GM12878 (cell line): Measurements from ENCODE around the gene DRAP1. TPM values are rescaled to one million over a fixed set of nuclear protein-coding genes. Genes with fewer than 3 reads are reported as not detected.

Experiments
- ATAC-seq: fragments of 200-7000 bp; cut with Tn5 transposase; 3 replicates; pipeline ENCODE4 v1.9.1; 2020; ENCODE audit warnings: mild to moderate bottlenecking, moderate library complexity
- BruUV-seq: library from RNA; stranded (reverse); fragments of 400-500 nt; replicated peaks from 2 replicates; lab custom pipeline; 2021; lab: Mats Ljungman, UMichigan
- CTCF ChIA-PET: fragments of 300-600 bp; sonication (Branson Sonifier 250); formaldehyde crosslinking; extraction: SDS; loops from one replicate; lab custom pipeline; 2021; ENCODE audit warnings: inconsistent platforms; lab: Yijun Ruan, JAX
- POLR2A ChIA-PET: fragments of 350-600 bp; formaldehyde crosslinking; extraction: SDS; loops from one replicate; lab custom pipeline; 2021; ENCODE audit warnings: inconsistent platforms; lab: Charles Lee
- RAD21 ChIA-PET: fragments of 300-600 bp; sonication (Branson Sonifier 250); formaldehyde crosslinking; loops from one replicate; lab custom pipeline; 2023; ENCODE audit warnings: antibody characterized with exemption; ENCODE audit not compliant: unreplicated experiment; lab: Charles Lee
- SMC1A ChIA-PET: fragments of 300-600 bp; sonication (Branson Sonifier 250); formaldehyde crosslinking; loops from one replicate; lab custom pipeline; 2023; ENCODE audit not compliant: unreplicated experiment, uncharacterized antibody; lab: Charles Lee
- DNase-seq: peaks from one replicate; pipeline ENCODE4 v3.0.0-alpha.2; 2011; ENCODE audit warnings: low read depth, low spot score
- FAIRE-seq: peaks from 3 replicates; lab custom pipeline; 2011; peaks lifted over from hg19 to GRCh38; lab: Jason Lieb, UNC
- H2AFZ ChIP-seq: 2 replicates; pipeline ENCODE4 v1.6.0; 2011; ENCODE audit warnings: low read depth, low read length, control low read depth; ENCODE audit not compliant: control insufficient read depth
- H3K27ac ChIP-seq: 2 replicates; pipeline ENCODE4 v1.5.1; 2011; ENCODE audit warnings: control low read depth; ENCODE audit not compliant: control insufficient read depth, insufficient read depth
- H3K27me3 ChIP-seq, 2 experiments: replicated peaks in 1 of 2; 2 replicates each; pipeline versions ENCODE4 v1.6.0 to v1.6.1; 2011; ENCODE audit warnings: low read length in 1 of 2; ENCODE audit not compliant: control insufficient read depth in 2 of 2, insufficient read depth in 2 of 2
- H3K36me3 ChIP-seq, 2 experiments: 2 replicates each; pipeline ENCODE4 v1.5.1; 2011; ENCODE audit warnings: low read length in 1 of 2; ENCODE audit not compliant: control insufficient read depth in 2 of 2, insufficient read depth in 2 of 2
- H3K4me1 ChIP-seq: 2 replicates; pipeline ENCODE4 v1.6.1; 2011; ENCODE audit warnings: mild to moderate bottlenecking, low read length, moderate library complexity, mixed read lengths; ENCODE audit not compliant: control insufficient read depth, insufficient read depth
- H3K4me2 ChIP-seq: 2 replicates; pipeline ENCODE4 v1.6.0; 2011; ENCODE audit warnings: control low read depth; ENCODE audit not compliant: control insufficient read depth, insufficient read depth
- H3K4me3 ChIP-seq: fragments of 200-600 bp; sonication (generic); 2 replicates; pipeline ENCODE4 v1.5.1; 2016
- H3K79me2 ChIP-seq: 2 replicates; pipeline ENCODE4 v1.6.0; 2011; ENCODE audit warnings: low read length; ENCODE audit not compliant: control insufficient read depth, insufficient read depth
- H3K9ac ChIP-seq: 2 replicates; pipeline ENCODE4 v1.8.0; 2011; ENCODE audit warnings: low read length, control low read depth, mixed read lengths; ENCODE audit not compliant: control insufficient read depth, insufficient read depth
- H3K9me3 ChIP-seq: replicated peaks from 3 replicates; pipeline ENCODE4 v1.5.1; 2011; ENCODE audit warnings: mild to moderate bottlenecking, low read length; ENCODE audit not compliant: control insufficient read depth, insufficient read depth
- H4K20me1 ChIP-seq: 2 replicates; pipeline ENCODE4 v1.6.0; 2011; ENCODE audit not compliant: control insufficient read depth, insufficient read depth
- WGBS: methylation state at CpG from one replicate; pipeline ENCODE4 v1.1.6; 2016; ENCODE audit warnings: low lambda C conversion rate; ENCODE audit not compliant: insufficient replicate concordance, insufficient coverage; ENCODE audit errors: missing lambda C conversion rate; 5-methylcytosine and 5-hydroxymethylcytosine counted together
- in situ Hi-C: fragments of 300-500 bp; cut with MboI; formaldehyde crosslinking; loops from 9 replicates; pipeline ENCODE4 v1.14.3; 2018; ENCODE audit warnings: mixed read lengths
- intact Hi-C: fragments of 100-400 bp; cut with micrococcal nuclease; formaldehyde crosslinking; loops from one replicate; pipeline ENCODE4 v1.14.2; 2022; ENCODE audit not compliant: unreplicated experiment
- polyA plus RNA-seq, 11 experiments: library from polyadenylated mRNA; depleted of rRNA in 4 of 11; unstranded in 6 of 11; stranded (reverse) in 5 of 11; fragments of >200 nt; fragmentation: Nextera tagmentation in 4 of 11; fragmentation: Illumina TruSeq in 1 of 11; extraction: Ambion mirVana in 4 of 11; extraction: Trizol in 1 of 11; gene quantifications; 1 replicate in 1 of 11; 2 replicates in 10 of 11; pipeline versions ENCODE4 v1.2.1 to v1.2.3, GENCODE V29; 2011 to 2016; ENCODE audit warnings: inconsistent platforms in 2 of 11, missing spikeins in 2 of 11, low read depth in 1 of 11
- total RNA-seq, 4 experiments: library from RNA; depleted of rRNA in 3 of 4; stranded (reverse); fragments of >200 nt in 3 of 4; fragmentation: Illumina TruSeq in 1 of 4; extraction: Trizol in 1 of 4; gene quantifications; 2 replicates each; pipeline versions ENCODE4 v1.2.1 to v1.2.3, GENCODE V29; 2013 to 2021
- TF ChIP-seq, protein P1 (sequence below): fragments of 450-650 bp; formaldehyde crosslinking; IDR thresholded peaks from 2 replicates; pipeline ENCODE4 v1.5.0; 2022; ENCODE audit warnings: mild to moderate bottlenecking, missing genetic modification characterization
- TF ChIP-seq, protein P2 (sequence below): fragments of 150-350 bp; IDR thresholded peaks from 2 replicates; pipeline ENCODE4 v1.6.1; 2014; ENCODE audit warnings: mild to moderate bottlenecking, low read depth, low read length

DRAP1 gene
- total and polyA plus RNA-seq, 10 of the 15 experiments (the other 5 are each of a cell fraction or from before 2014, with no cell fraction given), result 9.4 to 163 (median 114) TPM

DNA sequence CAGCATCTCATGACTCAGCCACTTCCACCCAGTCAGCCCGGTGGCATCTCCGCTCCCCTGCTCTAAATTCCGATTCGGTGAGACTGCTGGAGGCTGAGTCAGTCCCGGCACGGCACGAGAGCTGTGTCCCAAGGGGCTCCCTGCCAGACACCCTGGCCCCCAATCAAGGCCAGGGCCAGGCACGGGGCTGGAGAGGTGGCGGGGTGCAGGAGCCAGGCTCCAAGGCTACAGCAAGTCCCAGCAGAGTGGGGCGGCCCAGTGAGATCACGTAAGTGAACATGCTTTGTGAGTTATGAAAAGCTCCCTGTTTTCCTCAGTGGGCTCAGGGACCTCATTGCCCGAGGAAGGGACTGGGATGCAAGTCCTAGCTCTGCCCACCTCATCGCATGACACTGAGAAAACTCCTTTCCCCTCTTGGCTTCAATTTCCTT, 3.4 kb upstream of the DRAP1 start:
- no peak overlapping the region for H3K27ac ChIP-seq
- POLR2A ChIA-PET, result interaction anchor here (2.3 kb wide), 1 partner anchor 56 kb away, joined by 7 read pairs; the partner anchor contains the start of gene MUS81
- H3K4me1 ChIP-seq, result peaks cover 40% of the 10 kb centered on the region
- no peaks in the 10 kb centered on the region for H3K27me3 ChIP-seq
- WGBS, result 53% methylated on average over 13 of the region's 13 CpGs
- H4K20me1 ChIP-seq, result no peaks in the 10 kb centered on the region
- intact Hi-C loops, result no loop called here
- CTCF ChIA-PET, result interaction anchor here (1.1 to 1.9 kb wide), 2 partner anchors 25 to 27 kb away, joined by 3 to 5 read pairs; partner anchors contain the start of gene CCDC85B
- TF ChIP-seq, protein P1, sequence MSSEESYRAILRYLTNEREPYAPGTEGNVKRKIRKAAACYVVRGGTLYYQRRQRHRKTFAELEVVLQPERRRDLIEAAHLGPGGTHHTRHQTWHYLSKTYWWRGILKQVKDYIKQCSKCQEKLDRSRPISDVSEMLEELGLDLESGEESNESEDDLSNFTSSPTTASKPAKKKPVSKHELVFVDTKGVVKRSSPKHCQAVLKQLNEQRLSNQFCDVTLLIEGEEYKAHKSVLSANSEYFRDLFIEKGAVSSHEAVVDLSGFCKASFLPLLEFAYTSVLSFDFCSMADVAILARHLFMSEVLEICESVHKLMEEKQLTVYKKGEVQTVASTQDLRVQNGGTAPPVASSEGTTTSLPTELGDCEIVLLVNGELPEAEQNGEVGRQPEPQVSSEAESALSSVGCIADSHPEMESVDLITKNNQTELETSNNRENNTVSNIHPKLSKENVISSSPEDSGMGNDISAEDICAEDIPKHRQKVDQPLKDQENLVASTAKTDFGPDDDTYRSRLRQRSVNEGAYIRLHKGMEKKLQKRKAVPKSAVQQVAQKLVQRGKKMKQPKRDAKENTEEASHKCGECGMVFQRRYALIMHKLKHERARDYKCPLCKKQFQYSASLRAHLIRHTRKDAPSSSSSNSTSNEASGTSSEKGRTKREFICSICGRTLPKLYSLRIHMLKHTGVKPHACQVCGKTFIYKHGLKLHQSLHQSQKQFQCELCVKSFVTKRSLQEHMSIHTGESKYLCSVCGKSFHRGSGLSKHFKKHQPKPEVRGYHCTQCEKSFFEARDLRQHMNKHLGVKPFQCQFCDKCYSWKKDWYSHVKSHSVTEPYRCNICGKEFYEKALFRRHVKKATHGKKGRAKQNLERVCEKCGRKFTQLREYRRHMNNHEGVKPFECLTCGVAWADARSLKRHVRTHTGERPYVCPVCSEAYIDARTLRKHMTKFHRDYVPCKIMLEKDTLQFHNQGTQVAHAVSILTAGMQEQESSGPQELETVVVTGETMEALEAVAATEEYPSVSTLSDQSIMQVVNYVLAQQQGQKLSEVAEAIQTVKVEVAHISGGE, result no peak
- TF ChIP-seq, protein P2, sequence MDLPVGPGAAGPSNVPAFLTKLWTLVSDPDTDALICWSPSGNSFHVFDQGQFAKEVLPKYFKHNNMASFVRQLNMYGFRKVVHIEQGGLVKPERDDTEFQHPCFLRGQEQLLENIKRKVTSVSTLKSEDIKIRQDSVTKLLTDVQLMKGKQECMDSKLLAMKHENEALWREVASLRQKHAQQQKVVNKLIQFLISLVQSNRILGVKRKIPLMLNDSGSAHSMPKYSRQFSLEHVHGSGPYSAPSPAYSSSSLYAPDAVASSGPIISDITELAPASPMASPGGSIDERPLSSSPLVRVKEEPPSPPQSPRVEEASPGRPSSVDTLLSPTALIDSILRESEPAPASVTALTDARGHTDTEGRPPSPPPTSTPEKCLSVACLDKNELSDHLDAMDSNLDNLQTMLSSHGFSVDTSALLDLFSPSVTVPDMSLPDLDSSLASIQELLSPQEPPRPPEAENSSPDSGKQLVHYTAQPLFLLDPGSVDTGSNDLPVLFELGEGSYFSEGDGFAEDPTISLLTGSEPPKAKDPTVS, result no peak
- TF ChIP-seq, all 136 proteins: peak for 0
- no TSS peak for BruUV-seq
- DNase-seq (no peak), FAIRE-seq (no peak), ATAC-seq (no peak)
- H3K79me2 ChIP-seq, result peaks cover 33% of the 10 kb centered on the region
- H3K9ac ChIP-seq, result no peak overlapping the region
- H3K36me3 ChIP-seq, result no peaks in the 10 kb centered on the region; a peak in 1 of 4 replicates
- in situ Hi-C loops, result no loop called here
- no peak overlapping the region for H3K4me2 ChIP-seq
- H2AFZ ChIP-seq, result no peak overlapping the region
- ChIA-PET SMC1A (no interaction called here), RAD21 (no interaction called here)
- no peak overlapping the region for H3K4me3 ChIP-seq
- no peaks in the 10 kb centered on the region for H3K9me3 ChIP-seq
